ENCODE measurements around the gene LBHD2.

GRCh38 chr14:103052407-103052806, 31.6 kb upstream of the LBHD2 start:
- TF ChIP-seq CTCF (IDR thresholded peaks at IDR 0.05) = no peak
- no peak for TF ChIP-seq SIN3A (IDR thresholded peaks at IDR 0.05; ENCODE audit: borderline replicate concordance, insufficient read depth, low read depth, low read length)
- TF ChIP-seq POLR2AphosphoS5 (IDR thresholded peaks at IDR 0.05; ENCODE audit: low read depth, low read length) = no peak

Data from Panc1 (cell line).